Suprapubic skin (tissue), 4 donors: ENCODE measurements around the gene CHN1.

ENCODE experiments used
- CTCF ChIP-seq, 2 donors: fragments of 200-600 bp in 1 of 2; fragments of 450-650 bp in 1 of 2; sonication (generic) in 1 of 2; IDR thresholded peaks; one replicate each; pipeline ENCODE4 v1.5.1; 2016 to 2019; ENCODE audit warnings: antibody characterized with exemption in 2 of 2, mild to moderate bottlenecking in 1 of 2, moderate library complexity in 1 of 2
- POLR2A ChIP-seq, 2 donors: fragments of 450-650 bp; IDR thresholded peaks; one replicate each; pipeline ENCODE4 v1.6.1; 2017; ENCODE audit warnings: antibody characterized with exemption in 2 of 2, mild to moderate bottlenecking in 2 of 2, moderate library complexity in 2 of 2
- POLR2AphosphoS5 ChIP-seq, 3 donors: sonication (generic); formaldehyde crosslinking; IDR thresholded peaks; one replicate each; pipeline ENCODE4 v1.6.1; 2017; ENCODE audit warnings: antibody characterized with exemption in 3 of 3

DNA sequence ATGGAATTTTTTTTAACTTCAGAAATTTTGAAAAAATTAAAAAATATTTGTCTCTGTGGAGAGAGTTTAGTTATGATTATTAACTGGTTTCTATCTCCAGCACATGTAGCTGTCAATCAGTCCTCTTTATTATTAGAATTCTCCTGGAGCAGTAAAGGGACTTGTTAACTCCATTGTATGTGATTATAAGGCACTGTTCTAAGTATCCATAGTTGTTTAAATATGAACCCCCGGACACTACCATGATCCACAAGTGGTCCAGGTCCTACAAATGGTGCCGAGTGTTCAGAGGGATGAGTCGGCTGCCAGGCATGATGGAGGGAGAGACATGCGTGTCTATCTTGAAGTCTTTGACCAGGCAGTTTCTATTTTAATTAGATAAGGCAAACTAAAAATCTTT lies 241.4 kb downstream of the CHN1 start:
- TF ChIP-seq POLR2A (IDR thresholded peaks at IDR 0.05) (no peak), CTCF (IDR thresholded peaks at IDR 0.05) (no peak), POLR2AphosphoS5 (IDR thresholded peaks at IDR 0.05) (no peak)
